Dermis microvascular lymphatic vessel endothelial cell (primary cell): ENCODE results near the gene MRPS26. TPM values are rescaled to one million over a fixed set of nuclear protein-coding genes. Genes with fewer than 3 reads are reported as not detected.
A peak's percentile ranks its signal among the peaks of the same experiment; 100 is the strongest.
"Not testable (repeated sequence)": the region's sequence is repeated elsewhere in the genome, so short reads cannot be mapped to it uniquely, and the experiment has no call there.

Experiments used
- DNase-seq, 2 donors: peaks; one replicate each; pipeline versions ENCODE4 v3.0.0 to v3.0.0-alpha.2; 2010; ENCODE audit warnings: low read depth in 2 of 2
- total RNA-seq: library from RNA; depleted of rRNA; stranded (reverse); fragments of >200 nt; gene quantifications from 2 replicates; pipeline ENCODE4 v1.2.1, GENCODE V29; 2014

The MRPS26 gene
- 29.6 and 32.7 TPM in 2 replicates for total RNA-seq

DNA sequence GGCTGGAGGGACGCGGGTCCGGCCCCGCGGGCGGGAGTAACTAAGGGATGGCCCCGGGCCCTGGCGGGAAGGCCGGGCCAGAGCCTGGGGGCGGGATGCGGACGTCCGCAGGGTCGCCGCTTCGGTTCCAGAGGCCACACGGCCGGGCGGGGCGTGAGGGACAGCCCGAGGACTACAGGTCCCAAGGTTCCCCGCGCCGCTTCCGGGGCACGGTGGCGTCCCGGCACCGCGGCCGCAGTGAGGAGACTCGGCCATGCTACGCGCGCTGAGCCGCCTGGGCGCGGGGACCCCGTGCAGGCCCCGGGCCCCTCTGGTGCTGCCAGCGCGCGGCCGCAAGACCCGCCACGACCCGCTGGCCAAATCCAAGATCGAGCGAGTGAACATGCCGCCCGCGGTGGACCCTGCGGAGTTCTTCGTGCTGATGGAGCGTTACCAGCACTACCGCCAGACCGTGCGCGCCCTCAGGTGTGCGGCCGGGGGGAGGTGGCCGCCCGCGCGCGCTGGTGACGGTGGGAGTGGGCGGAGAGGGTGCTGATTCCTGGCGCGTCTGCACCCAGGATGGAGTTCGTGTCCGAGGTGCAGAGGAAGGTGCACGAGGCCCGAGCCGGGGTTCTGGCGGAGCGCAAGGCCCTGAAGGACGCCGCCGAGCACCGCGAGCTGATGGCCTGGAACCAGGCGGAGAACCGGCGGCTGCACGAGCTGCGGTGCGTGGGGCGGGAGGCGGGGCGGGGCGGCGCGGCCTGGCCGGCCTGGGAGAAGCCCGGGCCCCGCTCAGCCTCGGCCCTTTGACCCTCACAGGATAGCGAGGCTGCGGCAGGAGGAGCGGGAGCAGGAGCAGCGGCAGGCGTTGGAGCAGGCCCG, at the start of gene MRPS26:
TSS of gene MRPS26 (plus strand) at position 237 of the 861 bp plus-strand sequence. CDS start at position 254, 17 bp downstream.
- DNase-seq, result peak; percentile 64 to 88

GRCh38 chr20:2998728-2999127, 47.1 kb upstream of the MRPS26 start:
- no peak for DNase-seq

DNA sequence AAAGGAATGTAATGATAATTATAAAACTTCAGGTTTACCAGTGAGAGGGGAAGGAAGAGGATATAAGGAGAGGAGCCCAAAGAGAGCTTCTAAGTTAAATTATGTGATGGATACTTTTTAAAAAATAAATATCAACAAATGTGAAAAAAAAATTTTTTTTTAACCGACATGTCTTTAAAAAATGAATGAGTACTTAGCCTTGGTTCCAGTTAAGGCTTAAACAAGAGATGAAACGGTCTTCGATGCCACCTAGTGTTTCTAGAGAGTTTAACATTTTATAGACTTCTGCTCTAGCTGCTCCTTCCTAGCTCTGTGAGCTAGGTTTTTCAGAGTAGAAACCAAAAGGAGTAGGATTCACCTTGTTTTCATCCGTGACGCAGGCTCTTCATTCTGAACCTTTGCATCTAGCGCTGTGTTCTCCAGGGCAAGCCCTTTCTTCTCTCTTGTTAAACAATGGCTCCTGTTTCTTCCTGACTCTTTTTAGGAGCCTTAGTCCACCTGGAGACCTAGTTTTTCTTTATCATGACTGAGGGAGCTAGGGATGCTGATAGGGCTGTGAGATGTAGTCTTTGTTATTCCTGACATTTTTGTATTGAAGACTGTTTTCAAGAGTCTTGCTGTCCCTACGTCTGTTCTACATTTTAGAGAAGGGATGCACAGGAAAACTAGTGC, 44.9 kb upstream of the MRPS26 start:
- DNase-seq, result peak; percentile 45 to 76

DNA sequence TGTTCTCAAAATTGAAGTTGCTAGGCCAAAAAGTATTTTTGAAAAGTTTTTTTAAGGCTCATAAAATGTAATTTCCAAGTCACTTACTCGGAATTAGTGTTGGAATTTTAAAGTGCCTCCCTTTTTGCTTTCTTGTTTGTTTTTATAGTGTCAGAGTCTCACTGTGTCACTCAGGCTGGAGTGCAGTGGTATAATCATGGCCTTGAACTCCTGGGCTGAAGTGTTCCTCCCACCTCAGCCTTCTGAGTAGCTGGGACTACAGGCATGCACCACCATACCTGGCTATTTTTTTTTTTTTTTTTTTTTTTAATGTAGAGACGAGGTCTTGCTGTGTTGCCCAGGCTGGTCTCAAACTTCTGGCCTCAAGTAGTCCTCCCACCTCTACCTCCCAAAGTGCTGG, 42.4 kb upstream of the MRPS26 start:
- no peak for DNase-seq

DNA sequence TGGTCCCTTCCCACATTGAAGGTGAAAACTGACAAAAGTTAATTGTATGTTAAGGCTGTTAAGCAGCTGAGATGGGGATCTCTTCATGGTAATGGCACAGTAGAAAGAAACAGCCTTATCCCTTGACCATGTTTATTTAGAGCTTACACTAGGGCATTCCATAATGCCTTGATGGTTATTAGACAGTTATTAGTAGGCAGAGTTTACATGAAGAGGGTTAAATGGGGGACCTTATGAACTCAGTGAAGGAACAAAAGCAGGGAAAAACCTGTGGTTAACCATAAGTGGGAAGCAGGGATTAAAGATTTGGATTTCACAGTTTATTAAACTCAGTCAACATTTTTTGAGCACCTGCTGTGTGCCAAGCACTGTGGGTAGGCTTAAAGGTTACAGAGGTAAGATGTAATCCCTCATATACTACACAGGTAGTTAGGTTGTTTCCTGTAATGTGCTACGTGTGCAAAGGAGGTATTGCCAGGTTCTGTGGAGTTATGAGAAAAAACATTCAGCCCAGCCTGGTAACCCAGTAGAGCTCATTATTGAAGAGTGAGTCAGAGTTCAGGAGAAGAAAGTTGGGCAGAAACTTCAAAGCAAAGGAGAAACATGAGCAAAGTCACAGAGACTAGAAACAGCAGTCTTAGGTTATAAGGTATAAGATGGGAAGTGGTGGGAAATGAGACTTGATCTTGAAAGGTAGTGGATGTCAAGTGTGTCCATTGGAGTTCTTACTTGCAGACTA, 34.7 kb upstream of the MRPS26 start:
- no peak for DNase-seq

GRCh38 chr20:3011752-3012151, 34.1 kb upstream of the MRPS26 start:
- DNase-seq, result no peak

DNA sequence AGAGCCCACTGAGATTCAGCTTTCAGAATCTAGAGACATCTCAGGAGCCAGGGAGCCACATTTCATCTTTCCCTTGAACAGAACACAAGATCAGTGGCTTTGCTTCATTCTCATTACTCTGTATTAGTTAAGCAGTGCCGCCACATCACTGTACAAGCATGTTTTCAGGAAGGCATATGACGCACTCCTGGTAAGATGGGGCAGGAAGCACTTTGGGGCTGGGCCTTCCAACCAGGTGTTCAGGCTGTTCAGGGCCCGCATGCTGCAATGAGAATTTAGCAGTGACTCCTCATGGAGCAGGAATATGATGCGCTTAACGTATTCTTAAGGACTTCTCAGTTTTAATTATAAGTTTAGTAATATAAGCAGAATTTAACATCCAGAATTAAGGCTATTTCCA, 32.1 kb upstream of the MRPS26 start:
- no peak for DNase-seq

GRCh38 chr20:3014179-3014578, 31.7 kb upstream of the MRPS26 start:
- no peak for DNase-seq

GRCh38 chr20:3014662-3015061, 31.2 kb upstream of the MRPS26 start:
- DNase-seq, result no peak

DNA sequence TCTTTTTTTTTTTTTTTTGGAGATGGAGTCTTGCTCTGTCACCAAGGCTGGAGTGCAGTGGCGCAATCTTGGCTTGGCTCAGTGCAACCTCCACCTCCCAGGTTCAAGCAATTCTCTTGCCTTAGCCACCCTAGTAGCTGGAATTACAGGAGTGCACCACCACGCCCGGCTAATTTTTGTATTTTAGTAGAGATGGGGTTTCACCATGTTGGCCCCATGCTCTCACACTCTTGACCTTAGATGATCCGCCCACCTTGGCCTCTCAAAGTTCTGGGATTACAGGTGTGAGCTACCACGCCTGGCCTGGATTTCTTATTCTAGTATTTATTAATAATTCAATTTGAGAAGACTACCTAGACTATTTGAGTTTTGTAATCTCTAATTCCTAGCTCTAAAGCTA, 30.6 kb upstream of the MRPS26 start:
- DNase-seq, result not testable (repeated sequence)

- no peak for DNase-seq
Measured at GRCh38 chr20:3021327-3021726, 24.5 kb upstream of the MRPS26 start.

DNA sequence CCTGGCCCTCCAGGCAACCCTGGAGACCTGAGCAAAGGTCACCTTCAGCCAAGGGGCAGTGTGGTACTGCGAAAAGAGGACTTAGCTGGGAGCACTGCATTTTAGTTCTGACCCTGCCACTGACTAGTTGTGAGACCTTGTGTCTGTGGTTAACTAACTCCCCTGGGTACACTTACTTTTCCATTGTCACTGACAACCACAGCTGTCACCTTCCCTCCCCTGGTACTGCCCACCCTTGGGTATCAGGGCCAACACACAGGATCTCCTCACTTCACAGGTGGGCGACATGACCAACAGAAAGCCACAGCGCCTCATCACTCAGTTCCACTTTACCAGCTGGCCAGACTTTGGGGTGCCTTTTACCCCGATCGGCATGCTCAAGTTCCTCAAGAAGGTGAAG, 24.1 kb upstream of the MRPS26 start:
- DNase-seq, result no peak

DNA sequence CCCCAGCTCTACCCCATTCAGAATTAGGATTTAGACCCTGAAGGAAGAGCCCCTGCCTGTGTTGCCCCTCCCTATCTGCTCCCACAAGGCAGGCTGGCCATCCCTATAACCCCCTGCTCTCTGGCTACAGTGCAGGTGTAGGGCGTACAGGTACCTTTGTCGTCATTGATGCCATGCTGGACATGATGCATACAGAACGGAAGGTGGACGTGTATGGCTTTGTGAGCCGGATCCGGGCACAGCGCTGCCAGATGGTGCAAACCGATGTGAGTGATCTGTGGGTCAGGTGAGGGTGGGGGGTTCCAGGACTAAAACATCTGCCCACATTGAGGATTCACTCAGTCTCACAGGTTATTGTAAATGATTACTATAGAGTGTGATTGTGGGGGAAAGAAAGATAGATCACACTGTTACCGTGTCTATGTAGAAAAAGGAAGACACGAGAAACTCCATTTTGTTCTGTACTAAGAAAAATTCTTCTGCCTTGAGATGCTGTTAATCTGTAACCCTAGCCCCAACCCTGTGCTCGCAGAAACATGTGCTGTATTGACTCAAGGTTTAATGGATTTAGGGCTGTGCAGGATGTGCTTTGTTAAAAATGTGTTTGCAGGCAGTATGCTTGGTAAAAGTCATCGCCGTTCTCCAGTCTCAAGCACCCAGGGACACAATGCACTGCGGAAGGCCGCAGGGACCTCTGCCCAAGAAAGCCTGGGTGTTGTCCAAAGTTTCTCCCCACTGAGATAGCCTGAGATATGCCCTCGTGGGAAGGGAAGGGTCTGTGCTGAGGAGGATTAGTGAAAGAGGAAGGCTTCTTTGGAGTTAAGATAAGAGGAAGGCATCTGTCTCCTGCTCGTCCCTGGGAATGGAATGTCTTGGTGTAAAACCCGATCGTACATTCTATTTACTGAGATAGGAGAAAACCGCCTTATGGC, 23.0 kb upstream of the MRPS26 start:
- not testable (repeated sequence) for DNase-seq

GRCh38 chr20:3027987-3028386, 17.9 kb upstream of the MRPS26 start:
- DNase-seq, result no peak

- no peak for DNase-seq
Measured at GRCh38 chr20:3031524-3032147, 14.2 kb upstream of the MRPS26 start.

GRCh38 chr20:3032624-3033023, 13.2 kb upstream of the MRPS26 start:
- no peak for DNase-seq

DNA sequence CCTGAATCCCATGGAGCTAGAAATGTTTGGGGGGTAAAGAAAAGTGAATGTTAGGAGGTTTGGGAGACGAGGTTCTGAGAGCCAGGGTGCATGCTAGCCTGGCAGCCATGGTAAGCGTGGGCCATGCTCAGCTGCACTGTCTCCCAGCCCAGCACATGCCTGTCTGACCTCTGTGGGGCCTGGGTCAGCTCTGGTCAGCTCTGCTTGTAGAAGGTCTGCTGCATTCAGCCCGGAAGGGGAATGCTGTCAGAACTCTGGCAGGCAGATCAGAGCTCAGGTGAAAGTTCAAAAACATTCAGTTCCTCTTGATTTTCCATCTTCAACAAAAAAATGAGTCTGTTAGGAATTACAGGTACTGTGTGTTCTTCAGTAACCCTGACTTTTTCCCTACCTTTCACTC, 8.2 kb upstream of the MRPS26 start:
- DNase-seq, result no peak

DNA sequence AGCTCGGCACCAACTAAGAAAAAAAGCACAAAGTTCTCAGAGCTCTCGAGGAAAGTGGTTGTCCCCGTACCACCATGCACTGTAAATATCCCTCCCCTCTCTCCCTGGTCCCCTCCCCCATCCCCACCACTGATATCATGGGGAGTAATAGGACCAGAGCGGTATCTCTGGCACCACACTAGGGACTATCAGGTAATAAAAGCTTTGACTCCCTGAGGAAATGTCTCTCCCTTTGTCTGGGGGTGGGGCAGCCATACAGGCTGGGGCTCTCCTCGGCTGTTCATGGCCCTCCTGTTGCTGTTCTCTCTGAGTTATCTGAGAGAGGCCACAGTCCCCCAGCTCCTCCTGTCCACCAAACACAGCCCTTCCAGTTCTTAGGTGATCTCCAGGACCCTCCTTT, 7.4 kb upstream of the MRPS26 start:
- DNase-seq, result no peak

DNA sequence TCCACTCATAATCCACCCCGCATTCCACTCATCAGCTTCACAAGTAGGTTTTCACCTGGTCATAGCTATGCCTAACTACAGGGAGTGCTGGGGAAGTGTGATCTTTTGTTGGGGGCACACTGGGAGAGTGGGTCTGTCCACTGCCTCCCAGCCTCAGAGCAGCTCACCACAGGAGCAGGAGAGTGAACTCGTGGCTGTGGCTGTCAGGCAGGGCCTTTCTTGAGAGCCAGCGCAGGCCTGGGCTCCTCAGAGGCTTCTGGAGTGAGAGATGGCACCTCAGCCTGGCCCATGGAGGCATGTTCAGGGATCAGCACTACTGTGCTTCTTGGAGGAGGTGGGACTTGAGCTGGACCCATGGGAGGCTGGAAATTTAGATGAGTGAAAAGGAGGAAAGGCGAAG, 6.4 kb upstream of the MRPS26 start:
- DNase-seq, result no peak

DNA sequence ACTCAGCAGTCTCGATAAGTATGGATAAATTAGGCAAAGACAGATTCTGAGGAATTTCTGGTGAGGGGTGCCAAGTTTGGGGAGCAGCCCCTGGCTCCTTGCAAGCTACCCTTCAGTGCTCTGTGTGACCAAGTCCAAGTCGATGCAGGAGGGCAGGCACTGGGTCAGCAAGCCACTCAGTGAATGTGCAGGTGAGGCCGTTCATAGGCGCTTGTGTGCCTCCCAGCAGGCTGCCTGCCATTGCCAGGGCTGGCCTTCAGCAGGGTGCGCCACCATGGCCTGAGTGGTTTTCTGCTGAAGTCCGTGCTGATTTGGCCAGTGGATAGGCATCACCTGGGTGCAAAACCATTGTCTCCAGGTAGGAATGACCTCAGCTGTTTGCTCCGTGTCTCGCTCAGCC, 5.8 kb upstream of the MRPS26 start:
- no peak for DNase-seq
